ENCODE data around the gene LRP1. TPM values are rescaled to one million over a fixed set of nuclear protein-coding genes. Genes with fewer than 3 reads are reported as not detected.
A peak's percentile ranks its signal among the peaks of the same experiment; 100 is the strongest.

Gene LRP1
- total RNA-seq, 1 donor from 2014 or later = 108 TPM

DNA sequence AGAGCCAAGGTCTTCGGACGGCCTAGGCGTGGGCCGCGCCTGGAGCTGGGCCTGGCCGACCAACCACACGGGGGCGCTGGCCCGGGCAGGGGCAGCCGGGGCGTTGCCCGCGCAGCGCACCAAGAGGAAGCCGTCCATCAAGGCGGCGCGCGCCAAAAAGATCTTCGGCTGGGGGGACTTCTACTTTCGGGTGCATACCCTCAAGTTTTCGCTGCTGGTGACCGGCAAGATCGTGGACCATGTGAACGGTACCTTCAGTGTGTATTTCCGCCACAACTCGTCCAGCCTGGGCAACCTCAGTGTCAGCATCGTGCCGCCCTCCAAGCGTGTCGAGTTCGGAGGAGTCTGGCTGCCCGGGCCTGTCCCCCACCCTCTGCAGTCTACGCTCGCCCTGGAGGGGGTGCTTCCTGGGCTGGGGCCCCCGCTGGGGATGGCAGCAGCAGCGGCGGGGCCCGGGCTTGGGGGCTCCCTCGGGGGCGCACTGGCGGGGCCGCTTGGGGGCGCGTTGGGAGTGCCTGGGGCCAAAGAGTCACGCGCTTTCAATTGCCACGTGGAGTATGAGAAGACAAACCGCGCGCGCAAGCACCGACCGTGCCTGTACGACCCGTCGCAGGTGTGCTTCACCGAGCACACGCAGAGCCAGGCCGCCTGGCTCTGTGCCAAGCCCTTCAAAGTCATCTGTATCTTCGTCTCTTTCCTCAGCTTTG is 96.8 kb downstream of the LRP1 start:
- intact Hi-C loops (cut with micrococcal nuclease) = no loop called here
- peak; percentile 40 for ATAC-seq
- DNase-seq = peak; percentile 75

DNA sequence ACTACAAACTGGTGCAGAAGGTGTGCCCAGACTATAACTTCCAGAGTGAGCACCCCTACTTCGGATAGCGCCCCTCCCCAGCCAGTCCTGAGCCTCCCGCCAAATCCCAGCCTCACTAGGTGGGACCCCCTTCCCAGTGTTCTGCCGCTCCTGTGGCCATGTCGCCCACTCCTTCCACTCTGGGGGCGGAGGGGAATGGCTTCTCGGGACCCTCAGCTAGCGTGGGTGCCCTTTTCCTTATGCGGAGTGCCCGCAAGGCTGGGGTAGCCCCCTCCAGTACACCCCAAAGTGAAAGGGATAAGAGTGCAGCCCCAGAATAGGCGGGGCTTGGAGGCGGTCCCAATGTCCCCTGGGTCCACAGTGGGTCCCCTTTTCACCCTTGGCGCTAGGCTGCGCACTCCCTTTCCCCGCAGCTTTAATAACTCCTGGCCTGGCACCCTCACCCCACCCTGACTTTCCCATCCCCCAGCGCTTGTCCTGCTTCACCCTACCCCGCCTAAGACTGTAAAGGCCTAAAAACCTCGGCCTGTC is 97.5 kb downstream of the LRP1 start:
- intact Hi-C loops (cut with micrococcal nuclease) = no loop called here
- ATAC-seq (no peak), DNase-seq (no peak)

DNA sequence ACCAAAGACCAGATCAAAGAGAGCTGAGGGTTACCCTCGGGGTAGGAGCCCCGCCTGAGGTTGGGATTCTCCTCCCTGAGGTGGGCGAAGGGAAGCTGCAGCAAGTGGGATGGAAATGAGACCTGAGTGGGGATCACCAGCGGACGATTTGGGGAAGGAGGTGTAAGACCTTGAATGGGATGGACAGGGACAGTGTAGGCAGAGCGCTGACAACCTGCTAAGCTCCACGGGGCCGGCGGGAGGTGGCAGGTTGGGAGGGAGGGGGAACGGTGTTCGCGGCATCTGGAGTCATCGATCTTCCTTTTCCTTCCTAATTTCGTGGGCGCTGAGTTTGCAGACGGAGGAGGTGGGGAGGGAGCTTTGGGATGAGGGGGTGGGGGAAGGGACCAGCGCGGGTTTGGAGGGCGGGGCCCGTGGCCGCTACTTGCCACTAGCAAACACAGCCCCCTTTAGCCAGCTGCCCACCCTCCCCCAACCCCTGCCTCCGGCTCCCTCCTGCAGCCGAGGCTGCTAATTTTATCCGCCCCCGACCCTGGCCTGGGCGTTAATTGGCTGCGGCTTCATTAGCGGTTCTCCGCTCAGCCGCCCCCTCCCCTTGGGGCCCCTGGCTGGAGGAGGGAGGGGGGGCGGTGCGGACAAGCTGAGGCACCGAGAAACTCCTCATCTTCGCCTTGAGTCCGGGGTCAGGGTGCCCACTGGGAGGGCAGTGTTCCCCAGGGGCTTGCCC is 98.5 kb downstream of the LRP1 start:
- no peak for ATAC-seq
- intact Hi-C loops (cut with micrococcal nuclease) = no loop called here
- no peak for DNase-seq

DNA sequence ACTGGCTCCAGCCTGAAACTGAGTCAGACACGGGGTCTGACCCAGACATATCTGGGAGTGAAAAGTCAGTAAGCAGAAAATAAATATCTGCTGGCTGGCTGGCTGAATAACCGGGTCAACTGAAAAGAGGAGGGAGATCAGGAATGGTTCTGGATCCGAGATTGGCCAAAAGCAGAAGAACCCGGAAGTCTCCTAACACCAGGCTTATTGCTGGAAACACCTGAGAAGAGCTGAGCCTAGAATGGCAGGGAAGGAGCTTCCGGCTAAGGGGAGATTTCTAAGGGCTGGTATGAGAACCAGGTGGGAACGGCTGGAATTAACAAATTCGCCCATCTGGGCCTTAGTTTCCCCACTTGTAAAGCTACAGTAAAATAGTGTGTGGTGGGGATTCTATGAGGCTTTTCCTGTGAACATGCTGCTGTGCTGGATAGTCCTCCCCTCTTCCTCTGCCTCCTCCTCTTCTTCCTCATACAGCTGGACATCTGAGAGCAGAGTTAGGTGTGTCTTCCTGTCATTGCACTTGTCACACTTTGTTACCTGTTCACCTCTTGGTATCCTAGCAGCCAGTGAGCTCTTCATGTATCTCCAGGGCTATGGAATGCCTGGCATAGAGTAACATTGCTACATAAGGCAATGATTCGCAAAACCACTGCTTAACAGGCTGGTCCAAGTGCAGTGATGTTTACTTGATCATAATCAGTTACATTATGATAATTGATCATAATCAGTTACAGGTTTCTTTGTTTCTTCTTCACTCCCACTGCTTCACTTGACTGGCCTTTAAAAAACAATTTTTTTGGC is 99.2 kb downstream of the LRP1 start:
- ATAC-seq = no peak
- intact Hi-C loops (cut with micrococcal nuclease) = no loop called here
- no peak for DNase-seq

DNA sequence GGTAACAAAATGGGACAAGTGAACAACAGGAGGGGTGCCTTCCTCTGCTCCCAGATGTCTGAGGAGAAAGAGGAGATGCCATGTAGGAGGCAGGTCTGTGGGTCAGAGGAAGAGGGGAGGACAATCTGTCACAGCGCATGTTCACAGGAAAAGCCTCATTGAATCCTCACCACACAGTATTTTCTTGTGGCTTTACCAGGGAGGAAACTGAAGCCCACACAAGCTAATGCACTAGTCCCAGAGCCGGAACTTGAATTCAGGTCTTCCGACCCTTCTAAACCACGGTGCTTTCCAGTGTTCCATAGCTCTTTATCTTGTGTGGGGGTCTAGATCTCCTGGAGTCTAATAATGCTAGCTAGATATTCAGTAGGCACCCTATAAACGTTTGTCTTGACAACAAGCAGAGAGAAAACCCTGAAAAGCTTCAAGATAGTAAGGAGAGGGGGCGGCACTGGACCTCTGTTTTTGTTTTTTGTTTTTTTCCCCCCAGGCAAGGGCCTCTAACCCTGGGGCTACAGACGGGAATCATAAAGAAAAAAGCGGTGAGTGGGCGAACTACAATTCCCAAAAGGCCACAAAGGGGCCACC is 100.9 kb downstream of the LRP1 start:
- no peak for ATAC-seq
- intact Hi-C loops (cut with micrococcal nuclease) = no loop called here
- DNase-seq = no peak

DNA sequence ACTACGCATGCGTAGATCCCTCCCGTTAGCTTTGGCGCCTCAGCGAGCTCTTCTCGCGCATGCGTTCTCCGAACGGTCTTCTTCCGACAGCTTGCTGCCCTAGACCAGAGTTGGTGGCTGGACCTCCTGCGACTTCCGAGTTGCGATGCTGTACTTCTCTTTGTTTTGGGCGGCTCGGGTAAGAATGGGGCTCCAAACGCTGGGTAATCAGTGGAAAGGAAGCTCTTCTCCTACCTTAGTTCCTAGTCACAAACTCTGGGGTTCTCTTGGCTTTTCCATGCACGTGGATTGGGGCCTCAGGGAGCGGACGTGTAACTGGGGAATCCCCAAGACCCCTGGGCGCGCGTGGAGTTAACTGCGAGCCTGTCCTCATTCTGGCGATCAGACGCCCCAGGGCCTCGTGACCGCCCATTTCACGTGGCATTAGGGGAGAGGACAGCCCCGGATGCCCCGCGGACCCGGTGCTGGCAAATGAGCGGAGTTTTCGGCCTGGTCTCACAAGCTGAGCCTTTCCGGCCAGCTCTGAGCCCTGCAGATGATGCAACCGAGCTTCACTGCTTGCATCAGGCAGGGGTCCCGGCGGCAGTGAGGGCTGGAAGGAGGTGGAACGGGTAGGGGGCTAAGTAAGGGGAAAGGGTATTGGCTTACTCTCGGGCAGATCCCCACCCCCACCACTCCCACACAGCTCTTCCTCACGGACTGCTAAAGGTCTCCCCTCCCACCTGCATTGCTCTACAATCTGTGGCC is 101.5 kb downstream of the LRP1 start, which contains the start of gene SHMT2:
SHMT2 (plus strand) TSS at position 78 of the 747 bp plus-strand sequence; CDS start at position 146, 68 bp downstream.
- DNase-seq (peak; percentile 94), ATAC-seq (peak; percentile 86)
- intact Hi-C loops (cut with micrococcal nuclease) = no loop called here

DNA sequence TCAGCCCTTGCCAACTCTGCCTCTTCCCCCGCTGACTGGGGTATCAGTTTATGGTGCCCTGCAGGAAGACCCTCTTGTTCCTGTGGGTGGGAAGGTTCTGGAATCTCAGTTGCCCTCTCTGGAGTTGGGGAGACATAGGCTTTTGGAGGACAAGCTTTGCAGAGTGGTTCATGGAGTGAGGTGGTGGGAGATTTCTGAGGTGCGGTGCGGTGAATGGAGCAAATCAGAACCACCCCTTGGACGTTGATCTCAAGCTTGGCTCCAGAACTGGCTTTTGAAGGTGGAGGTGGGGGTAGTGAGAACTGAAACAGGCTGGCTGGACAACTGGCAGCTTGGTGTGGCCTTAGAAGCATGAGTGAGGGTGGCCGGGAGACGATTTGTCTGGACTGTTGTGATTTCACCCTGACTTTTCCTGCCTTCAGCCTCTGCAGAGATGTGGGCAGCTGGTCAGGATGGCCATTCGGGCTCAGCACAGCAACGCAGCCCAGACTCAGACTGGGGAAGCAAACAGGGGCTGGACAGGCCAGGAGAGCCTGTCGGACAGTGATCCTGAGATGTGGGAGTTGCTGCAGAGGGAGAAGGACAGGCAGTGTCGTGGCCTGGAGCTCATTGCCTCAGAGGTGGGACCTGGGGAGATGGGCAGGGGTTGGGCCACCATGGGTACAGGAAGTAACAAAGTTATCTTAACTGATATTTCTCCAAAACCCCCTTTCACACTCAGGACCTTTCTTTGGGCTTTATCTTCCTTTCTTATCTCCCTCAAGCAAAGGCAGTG is 102.3 kb downstream of the LRP1 start:
- ATAC-seq (no peak), DNase-seq (peak; percentile 25)
- intact Hi-C loops (cut with micrococcal nuclease) = no loop called here

DNA sequence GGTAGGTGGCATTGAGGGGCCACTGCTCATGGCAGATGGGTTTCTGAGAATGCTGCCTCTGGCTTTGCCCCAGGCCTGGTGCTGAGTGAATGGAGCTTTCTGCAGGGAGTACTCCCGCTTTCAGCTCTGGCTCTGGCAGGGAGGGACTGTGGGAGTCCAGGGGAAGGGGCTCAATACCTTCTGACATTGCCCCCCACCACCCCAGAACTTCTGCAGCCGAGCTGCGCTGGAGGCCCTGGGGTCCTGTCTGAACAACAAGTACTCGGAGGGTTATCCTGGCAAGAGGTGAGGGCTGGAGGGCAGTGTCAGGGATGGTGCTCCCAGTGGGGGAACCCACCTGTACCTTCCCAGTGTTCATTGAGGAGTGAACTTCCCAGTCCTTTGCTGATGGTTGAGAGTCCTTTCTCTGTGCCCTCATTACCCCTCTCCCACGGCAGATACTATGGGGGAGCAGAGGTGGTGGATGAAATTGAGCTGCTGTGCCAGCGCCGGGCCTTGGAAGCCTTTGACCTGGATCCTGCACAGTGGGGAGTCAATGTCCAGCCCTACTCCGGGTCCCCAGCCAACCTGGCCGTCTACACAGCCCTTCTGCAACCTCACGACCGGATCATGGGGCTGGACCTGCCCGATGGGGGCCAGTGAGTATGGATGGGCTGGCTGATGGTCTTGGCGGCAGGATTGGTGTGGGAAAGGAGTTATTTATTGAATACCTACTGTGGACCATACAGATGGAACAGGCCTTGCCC is 103.2 kb downstream of the LRP1 start:
- intact Hi-C loops (cut with micrococcal nuclease) = no loop called here
- DNase-seq = no peak
- ATAC-seq = no peak

DNA sequence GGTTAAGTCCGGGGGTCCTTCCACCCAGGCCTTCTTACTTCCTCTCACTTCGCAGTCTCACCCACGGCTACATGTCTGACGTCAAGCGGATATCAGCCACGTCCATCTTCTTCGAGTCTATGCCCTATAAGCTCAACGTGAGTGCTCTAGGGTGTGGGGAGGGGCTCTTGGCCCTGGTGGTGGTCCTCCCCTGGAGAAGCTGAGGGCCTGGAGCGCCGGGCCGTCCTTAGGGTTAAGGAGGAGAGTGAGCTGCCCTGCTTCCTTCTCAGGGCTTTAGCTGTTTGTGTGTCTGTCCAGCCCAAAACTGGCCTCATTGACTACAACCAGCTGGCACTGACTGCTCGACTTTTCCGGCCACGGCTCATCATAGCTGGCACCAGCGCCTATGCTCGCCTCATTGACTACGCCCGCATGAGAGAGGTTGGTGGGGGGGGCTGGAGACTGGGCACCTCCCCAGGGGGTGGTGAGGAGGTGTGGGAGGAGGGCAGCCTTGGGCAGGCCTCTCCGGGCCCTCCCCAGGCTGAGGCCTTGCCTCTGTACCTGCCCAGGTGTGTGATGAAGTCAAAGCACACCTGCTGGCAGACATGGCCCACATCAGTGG is 104.0 kb downstream of the LRP1 start:
- DNase-seq (peak; percentile 26), ATAC-seq (no peak)
- intact Hi-C loops (cut with micrococcal nuclease) = no loop called here

DNA sequence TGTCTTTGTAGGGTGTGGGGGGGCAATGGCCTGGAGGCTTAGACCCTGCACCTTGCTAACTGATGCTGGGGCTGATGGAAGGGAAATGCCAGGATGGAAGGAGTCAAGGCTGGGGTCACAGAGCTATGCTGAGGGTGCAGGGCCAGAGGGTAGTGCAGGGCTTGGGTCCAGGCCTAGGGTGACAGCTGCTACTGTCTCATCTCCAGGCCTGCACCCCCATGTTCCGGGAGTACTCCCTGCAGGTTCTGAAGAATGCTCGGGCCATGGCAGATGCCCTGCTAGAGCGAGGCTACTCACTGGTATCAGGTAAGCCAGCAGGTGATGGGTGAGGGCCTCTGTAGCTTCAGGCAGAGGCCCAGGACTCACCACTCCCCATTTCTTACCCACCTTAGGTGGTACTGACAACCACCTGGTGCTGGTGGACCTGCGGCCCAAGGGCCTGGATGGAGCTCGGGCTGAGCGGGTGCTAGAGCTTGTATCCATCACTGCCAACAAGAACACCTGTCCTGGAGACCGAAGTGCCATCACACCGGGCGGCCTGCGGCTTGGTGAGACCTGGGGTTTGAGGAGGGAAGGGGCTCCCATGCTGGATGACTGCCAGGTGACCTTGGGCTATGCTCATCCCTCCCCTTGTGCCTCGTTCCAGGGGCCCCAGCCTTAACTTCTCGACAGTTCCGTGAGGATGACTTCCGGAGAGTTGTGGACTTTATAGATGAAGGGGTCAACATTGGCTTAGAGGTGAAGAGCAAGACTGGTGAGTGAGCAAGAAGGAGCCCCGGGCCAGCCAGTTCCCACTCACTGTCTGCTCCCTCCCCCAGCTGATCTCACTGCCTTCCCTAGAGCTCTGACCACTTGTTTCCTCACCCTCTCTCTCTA is 105.3 kb downstream of the LRP1 start:
- ATAC-seq (peak; percentile 2), DNase-seq (peak; percentile 31)
- intact Hi-C loops (cut with micrococcal nuclease) = no loop called here

DNA sequence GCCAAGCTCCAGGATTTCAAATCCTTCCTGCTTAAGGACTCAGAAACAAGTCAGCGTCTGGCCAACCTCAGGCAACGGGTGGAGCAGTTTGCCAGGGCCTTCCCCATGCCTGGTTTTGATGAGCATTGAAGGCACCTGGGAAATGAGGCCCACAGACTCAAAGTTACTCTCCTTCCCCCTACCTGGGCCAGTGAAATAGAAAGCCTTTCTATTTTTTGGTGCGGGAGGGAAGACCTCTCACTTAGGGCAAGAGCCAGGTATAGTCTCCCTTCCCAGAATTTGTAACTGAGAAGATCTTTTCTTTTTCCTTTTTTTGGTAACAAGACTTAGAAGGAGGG is 105.9 kb downstream of the LRP1 start:
- intact Hi-C loops (cut with micrococcal nuclease) = no loop called here
- no peak for ATAC-seq

DNA sequence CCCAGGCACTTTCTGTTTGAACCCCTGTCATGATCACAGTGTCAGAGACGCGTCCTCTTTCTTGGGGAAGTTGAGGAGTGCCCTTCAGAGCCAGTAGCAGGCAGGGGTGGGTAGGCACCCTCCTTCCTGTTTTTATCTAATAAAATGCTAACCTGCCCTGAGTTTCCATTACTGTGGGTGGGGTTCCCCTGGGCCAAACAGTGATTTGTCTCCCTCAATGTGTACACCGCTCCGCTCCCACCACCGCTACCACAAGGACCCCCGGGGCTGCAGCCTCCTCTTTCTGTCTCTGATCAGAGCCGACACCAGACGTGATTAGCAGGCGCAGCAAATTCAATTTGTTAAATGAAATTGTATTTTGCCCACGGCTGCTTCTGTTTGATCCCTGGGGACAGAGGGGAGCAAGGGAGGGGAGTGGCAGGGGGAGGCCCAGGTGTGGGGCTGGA is 106.3 kb downstream of the LRP1 start:
- no peak for ATAC-seq
- DNase-seq = no peak
- intact Hi-C loops (cut with micrococcal nuclease) = no loop called here

More for the DNA sequence above, 105.9 kb downstream of the LRP1 start:
- DNase-seq = no peak

DNA sequence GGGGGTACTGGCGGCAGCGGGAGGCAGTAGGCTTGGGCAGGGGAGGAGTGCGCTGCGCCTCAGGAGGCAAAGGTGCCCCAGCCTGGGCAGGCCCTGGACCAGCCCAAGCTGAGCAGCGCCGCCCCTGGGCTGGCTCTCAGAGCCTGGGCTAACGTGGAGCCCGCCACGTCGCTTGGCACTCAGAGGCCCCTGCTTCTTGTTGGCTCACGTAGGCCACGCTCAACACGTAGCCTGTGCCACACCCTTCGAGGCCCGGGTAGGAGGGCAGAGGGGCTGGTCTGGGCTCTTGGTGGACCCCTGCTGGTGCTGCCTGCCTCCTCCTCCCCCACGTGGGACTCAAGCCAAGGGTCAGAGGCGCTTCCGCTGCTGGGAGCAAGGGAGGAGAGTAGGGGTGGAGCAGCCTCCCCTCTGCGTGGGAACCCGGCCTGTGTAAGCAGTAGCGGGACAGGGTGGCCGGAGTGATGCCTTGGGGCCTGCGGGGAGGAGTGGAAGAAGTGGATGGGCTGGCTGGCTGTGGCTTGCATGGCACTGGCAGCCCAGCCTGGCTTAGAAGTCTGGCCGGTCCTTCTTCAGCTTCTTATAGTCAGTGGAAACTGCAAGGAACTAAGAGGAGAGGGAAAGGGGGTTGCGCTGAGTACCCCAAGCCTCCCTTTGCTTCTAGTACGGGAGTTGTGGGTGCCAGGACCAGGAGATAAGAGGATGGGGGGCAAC is 106.9 kb downstream of the LRP1 start:
- DNase-seq = peak; percentile 79
- intact Hi-C loops (cut with micrococcal nuclease) = no loop called here
- ATAC-seq = peak; percentile 34

DNA sequence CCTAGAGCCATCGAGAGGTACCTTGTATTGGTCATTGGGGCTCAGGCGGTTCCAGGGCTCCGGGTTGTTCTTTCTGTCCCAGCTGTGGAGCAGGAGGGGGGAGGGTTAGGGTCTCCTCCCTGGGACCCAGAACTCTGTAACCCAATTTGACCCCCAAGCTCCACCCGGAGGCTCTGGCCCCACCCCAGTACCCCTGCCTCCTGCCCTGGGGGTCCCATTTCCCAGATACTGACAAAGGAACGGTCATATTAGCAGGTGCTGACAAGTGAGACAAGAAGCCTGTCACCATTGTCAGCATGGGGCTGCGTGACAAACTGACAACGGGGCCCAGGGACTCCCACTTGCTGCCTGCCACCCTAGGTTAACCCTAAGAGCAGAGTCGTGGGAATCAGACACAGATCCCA is 107.4 kb downstream of the LRP1 start:
- intact Hi-C loops (cut with micrococcal nuclease) = no loop called here
- ATAC-seq (no peak), DNase-seq (no peak)

DNA sequence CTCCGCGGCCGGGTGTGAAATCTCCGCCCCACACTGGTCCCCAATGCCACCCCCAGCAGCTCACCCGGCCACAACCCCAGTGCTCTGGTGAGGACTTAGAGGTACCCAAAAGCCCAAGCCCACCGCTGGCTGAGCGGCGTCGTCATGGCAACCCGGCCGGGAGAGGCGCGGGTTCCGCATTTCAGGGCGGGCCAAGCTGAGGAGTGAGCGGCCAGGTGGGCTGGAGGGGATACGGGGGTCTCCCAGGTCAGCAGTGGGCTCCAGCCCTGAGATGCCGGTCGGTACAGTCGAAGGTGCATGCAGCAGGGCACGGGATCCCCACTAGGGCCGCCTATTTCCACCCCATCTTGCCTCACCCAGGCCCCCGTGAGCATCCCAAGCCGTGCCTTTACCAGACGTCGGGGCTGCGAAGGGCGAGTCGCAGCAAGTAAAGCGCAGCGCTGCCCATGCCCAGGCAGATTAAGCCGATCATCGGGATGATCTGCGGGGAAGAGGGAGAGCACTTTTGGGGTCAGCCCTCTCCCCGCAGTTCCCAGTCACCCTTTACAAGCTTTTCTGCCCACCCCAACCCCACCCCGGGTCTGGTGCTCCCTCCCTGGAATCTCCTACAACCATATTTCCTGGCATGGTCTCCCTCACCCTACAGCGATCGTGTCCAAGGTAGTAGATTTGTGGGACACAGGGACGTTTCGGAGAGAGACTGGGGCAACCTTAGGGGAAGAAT is 108.1 kb downstream of the LRP1 start:
- ATAC-seq = no peak
- intact Hi-C loops (cut with micrococcal nuclease) = no loop called here
- DNase-seq = peak; percentile 50
